DND-41 (cell line): ENCODE measurements around the gene LYPD1.

ENCODE experiments used
- EZH2 ChIP-seq: IDR thresholded peaks from 3 replicates; pipeline ENCODE4 v1.6.1; 2012; ENCODE audit warnings: borderline replicate concordance, low read depth, mild to moderate bottlenecking, moderate library complexity, low read length, inconsistent platforms; ENCODE audit not compliant: severe bottlenecking
- TF ChIP-seq, protein P1 (sequence below): IDR thresholded peaks from 2 replicates; pipeline ENCODE4 v1.5.1; 2012; ENCODE audit warnings: borderline replicate concordance, low read length, moderate library complexity, mild to moderate bottlenecking; ENCODE audit not compliant: poor library complexity, severe bottlenecking; ENCODE audit errors: extremely low read depth

DNA sequence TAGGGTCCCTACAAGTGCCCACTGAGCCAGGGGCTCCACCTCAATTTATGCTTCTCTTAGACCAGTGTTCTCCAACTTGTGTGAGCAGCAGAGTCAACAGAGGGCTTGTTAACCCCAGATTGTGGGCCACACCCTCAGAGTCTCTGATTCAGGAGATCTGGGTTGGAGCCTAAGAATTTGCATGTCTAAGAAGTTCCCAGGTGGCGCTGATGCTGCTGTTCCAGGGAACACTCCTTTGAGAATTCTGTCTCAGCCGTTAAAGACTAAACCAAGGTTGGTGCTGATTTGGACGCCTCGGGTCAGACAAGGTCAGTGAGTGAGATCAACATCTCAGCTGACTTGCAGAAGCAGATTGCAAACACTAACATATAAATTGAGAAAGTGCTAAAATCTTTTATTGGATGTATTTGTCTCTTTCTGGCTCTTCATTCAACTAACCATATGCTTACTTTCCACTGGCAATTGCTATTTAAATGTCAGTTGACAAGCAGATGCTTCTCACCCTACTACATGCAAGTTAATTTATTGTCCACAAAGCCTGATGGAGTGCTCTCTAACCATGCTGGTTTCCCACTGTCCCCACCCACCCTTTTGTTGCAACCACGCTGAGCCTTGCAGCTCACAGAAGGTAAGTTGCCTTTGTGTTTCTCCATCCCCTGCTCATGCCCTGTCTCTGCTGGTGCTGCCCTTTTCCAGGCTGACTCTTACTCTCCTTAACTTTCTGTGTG, 31.5 kb downstream of the LYPD1 start:
- TF ChIP-seq, protein P1, sequence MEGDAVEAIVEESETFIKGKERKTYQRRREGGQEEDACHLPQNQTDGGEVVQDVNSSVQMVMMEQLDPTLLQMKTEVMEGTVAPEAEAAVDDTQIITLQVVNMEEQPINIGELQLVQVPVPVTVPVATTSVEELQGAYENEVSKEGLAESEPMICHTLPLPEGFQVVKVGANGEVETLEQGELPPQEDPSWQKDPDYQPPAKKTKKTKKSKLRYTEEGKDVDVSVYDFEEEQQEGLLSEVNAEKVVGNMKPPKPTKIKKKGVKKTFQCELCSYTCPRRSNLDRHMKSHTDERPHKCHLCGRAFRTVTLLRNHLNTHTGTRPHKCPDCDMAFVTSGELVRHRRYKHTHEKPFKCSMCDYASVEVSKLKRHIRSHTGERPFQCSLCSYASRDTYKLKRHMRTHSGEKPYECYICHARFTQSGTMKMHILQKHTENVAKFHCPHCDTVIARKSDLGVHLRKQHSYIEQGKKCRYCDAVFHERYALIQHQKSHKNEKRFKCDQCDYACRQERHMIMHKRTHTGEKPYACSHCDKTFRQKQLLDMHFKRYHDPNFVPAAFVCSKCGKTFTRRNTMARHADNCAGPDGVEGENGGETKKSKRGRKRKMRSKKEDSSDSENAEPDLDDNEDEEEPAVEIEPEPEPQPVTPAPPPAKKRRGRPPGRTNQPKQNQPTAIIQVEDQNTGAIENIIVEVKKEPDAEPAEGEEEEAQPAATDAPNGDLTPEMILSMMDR, result no peak
- TF ChIP-seq EZH2, result no peak
